OCI-LY7 (cell line): ENCODE measurements around the gene NUDT6.

Source experiments
- EZH2phosphoT487 ChIP-seq: fragments of 200-600 bp; sonication (generic); IDR thresholded peaks from 2 replicates; pipeline ENCODE4 v1.6.1; 2018; ENCODE audit warnings: low read depth, borderline replicate concordance, mild to moderate bottlenecking, mixed run types, antibody characterized with exemption, low read length, moderate library complexity, mixed read lengths
- TF ChIP-seq, protein P1 (sequence below): fragments of 200-600 bp; sonication (generic); conservative IDR thresholded peaks from 2 replicates; pipeline ENCODE4 v1.5.1; 2014; ENCODE audit warnings: mild to moderate bottlenecking, antibody characterized with exemption, low read length, moderate library complexity, mixed read lengths

DNA sequence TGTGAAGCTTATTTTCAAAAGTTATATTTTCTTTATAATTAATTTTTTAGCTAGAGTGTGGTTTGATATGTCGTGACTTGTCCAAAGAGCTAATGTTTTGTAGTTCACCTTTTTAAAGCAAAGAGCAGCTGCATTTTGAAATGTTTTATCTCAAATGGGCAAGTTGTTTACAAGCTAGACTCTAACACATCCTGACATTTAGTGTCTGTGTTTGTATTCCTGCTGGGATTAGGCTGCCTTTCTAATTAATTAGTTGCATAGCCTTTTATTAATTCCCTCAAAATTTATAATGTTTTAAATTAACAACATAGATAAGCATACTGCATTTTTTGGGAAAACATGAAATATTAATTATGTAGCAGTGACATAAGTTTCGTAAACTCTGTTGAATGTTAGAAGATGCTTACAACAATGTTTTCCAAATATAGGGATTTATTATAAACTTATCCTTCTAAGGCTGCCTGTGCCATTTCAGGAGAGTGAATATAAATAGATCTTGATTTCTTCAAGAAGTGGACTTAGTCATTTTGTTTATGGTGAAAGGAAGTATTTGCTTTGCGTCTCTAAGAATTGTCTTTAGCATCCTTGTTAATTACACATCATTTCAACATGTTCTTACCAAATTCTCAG, 37.7 kb upstream of the NUDT6 start:
- TF ChIP-seq, protein P1, sequence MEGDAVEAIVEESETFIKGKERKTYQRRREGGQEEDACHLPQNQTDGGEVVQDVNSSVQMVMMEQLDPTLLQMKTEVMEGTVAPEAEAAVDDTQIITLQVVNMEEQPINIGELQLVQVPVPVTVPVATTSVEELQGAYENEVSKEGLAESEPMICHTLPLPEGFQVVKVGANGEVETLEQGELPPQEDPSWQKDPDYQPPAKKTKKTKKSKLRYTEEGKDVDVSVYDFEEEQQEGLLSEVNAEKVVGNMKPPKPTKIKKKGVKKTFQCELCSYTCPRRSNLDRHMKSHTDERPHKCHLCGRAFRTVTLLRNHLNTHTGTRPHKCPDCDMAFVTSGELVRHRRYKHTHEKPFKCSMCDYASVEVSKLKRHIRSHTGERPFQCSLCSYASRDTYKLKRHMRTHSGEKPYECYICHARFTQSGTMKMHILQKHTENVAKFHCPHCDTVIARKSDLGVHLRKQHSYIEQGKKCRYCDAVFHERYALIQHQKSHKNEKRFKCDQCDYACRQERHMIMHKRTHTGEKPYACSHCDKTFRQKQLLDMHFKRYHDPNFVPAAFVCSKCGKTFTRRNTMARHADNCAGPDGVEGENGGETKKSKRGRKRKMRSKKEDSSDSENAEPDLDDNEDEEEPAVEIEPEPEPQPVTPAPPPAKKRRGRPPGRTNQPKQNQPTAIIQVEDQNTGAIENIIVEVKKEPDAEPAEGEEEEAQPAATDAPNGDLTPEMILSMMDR: no peak
- no peak for TF ChIP-seq EZH2phosphoT487
